NK-92 (cell line): Measurements from ENCODE around the gene TMEM225B.
A peak's percentile ranks its signal among the peaks of the same experiment; 100 is the strongest.
"Not testable (repeated sequence)": the region's sequence is repeated elsewhere in the genome, so short reads cannot be mapped to it uniquely, and the experiment has no call there.

ENCODE experiments used
- DNase-seq: peaks from one replicate; lab custom pipeline; 2025; ENCODE audit not compliant: unreplicated experiment; lab: John Stamatoyannopoulos, UW

The TMEM225B gene

GRCh38 chr7:99597762-99598501 lies at the start of gene TMEM225B:
TMEM225B (plus strand) TSS chr7:99598267; CDS start chr7:99604389, 6,122 bp downstream.
- no peak for DNase-seq

- DNase-seq: not testable (repeated sequence)
Observed at GRCh38 chr7:99549545-99549944, 48.5 kb upstream of the TMEM225B start.

- no peak for DNase-seq
Observed at GRCh38 chr7:99551334-99551733, 46.7 kb upstream of the TMEM225B start.

GRCh38 chr7:99551767-99552463 lies 46.2 kb upstream of the TMEM225B start, which contains the start of gene FAM200A:
FAM200A (minus strand) TSS chr7:99552114; CDS start chr7:99548407, 3,707 bp downstream.
- no peak for DNase-seq

- DNase-seq: no peak
Observed at GRCh38 chr7:99553039-99553438, 45.0 kb upstream of the TMEM225B start.

GRCh38 chr7:99554939-99555338 lies 43.1 kb upstream of the TMEM225B start:
- no peak for DNase-seq

GRCh38 chr7:99557196-99557607 lies 40.9 kb upstream of the TMEM225B start:
- DNase-seq: no peak

- no peak for DNase-seq
Observed at GRCh38 chr7:99557940-99558305, 40.1 kb upstream of the TMEM225B start.

GRCh38 chr7:99558306-99559174 lies 39.5 kb upstream of the TMEM225B start, which contains the start of gene ZNF655:
ZNF655 (plus strand) TSS chr7:99558642; CDS start chr7:99560560, 1,918 bp downstream.
- DNase-seq: peak; percentile 67

- no peak for DNase-seq
Observed at GRCh38 chr7:99559175-99559915, 38.7 kb upstream of the TMEM225B start.

GRCh38 chr7:99560834-99561736 lies 37.0 kb upstream of the TMEM225B start:
- DNase-seq: no peak

- no peak for DNase-seq
Observed at GRCh38 chr7:99561737-99562051, 36.4 kb upstream of the TMEM225B start.

GRCh38 chr7:99562114-99562784 lies 35.8 kb upstream of the TMEM225B start:
- DNase-seq: no peak

- DNase-seq: no peak
Observed at GRCh38 chr7:99562832-99563231, 35.2 kb upstream of the TMEM225B start.

- no peak for DNase-seq
Observed at GRCh38 chr7:99563650-99564049, 34.4 kb upstream of the TMEM225B start.

GRCh38 chr7:99568770-99569169 lies 29.3 kb upstream of the TMEM225B start:
- not testable (repeated sequence) for DNase-seq

- DNase-seq: no peak
Observed at GRCh38 chr7:99571768-99572167, 26.3 kb upstream of the TMEM225B start.

- no peak for DNase-seq
Observed at GRCh38 chr7:99573257-99573656, 24.8 kb upstream of the TMEM225B start.

- no peak for DNase-seq
Observed at GRCh38 chr7:99576251-99576650, 21.8 kb upstream of the TMEM225B start.
